OCI-LY7 (cell line): ENCODE measurements around the gene GGA1. TPM values are rescaled to one million over a fixed set of nuclear protein-coding genes. Genes with fewer than 3 reads are reported as not detected.

Experiments used
- BruUV-seq: library from RNA; stranded (reverse); fragments of 400-500 nt; replicated peaks from 2 replicates; lab custom pipeline; 2021; lab: Mats Ljungman, UMichigan
- CTCF ChIA-PET: fragments of 300-600 bp; sonication (Branson Sonifier 250); formaldehyde crosslinking; loops from one replicate; lab custom pipeline; 2022; ENCODE audit warnings: antibody characterized with exemption; ENCODE audit not compliant: unreplicated experiment; lab: Charles Lee
- POLR2A ChIA-PET: fragments of 300-600 bp; sonication (Branson Sonifier 250); formaldehyde crosslinking; loops from one replicate; lab custom pipeline; 2022; ENCODE audit warnings: antibody characterized with exemption; lab: Charles Lee
- DNase-seq: peaks from one replicate; pipeline ENCODE4 v3.0.0-alpha.2; 2015; ENCODE audit warnings: low spot score
- H2AFZ ChIP-seq: fragments of 200-600 bp; sonication (generic), shearing (Covaris generic); 2 replicates; pipeline ENCODE4 v1.6.1; 2014; ENCODE audit warnings: mild to moderate bottlenecking, antibody characterized with exemption, low read length, moderate library complexity
- H3K27ac ChIP-seq: fragments of 200-600 bp; sonication (generic); 2 replicates; pipeline ENCODE4 v1.5.1; 2014; ENCODE audit warnings: mixed run types, low read depth, mild to moderate bottlenecking, moderate library complexity, low read length, inconsistent platforms; ENCODE audit not compliant: poor library complexity, severe bottlenecking
- H3K36me3 ChIP-seq: fragments of 200-600 bp; sonication (generic); 2 replicates; pipeline ENCODE4 v1.6.1; 2014; ENCODE audit warnings: mild to moderate bottlenecking, antibody characterized with exemption, low read length, moderate library complexity, mixed read lengths; ENCODE audit not compliant: insufficient read depth
- H3K4me1 ChIP-seq: fragments of 200-600 bp; sonication (generic); 2 replicates; pipeline ENCODE4 v1.5.1; 2014; ENCODE audit warnings: mild to moderate bottlenecking, low read length; ENCODE audit not compliant: insufficient read depth, poor library complexity, severe bottlenecking
- H3K4me2 ChIP-seq: fragments of 200-600 bp; sonication (generic); 2 replicates; pipeline ENCODE4 v1.6.1; 2014; ENCODE audit warnings: mild to moderate bottlenecking, low read length
- H3K4me3 ChIP-seq: fragments of 200-600 bp; sonication (generic); 2 replicates; pipeline ENCODE4 v1.5.1; 2014; ENCODE audit warnings: mild to moderate bottlenecking, low read depth, low read length; ENCODE audit not compliant: poor library complexity, severe bottlenecking
- H3K79me2 ChIP-seq: fragments of 200-600 bp; sonication (generic); 2 replicates; pipeline ENCODE4 v1.6.1; 2016; ENCODE audit warnings: low read depth, mild to moderate bottlenecking, low read length, moderate library complexity, mixed read lengths; ENCODE audit not compliant: insufficient read depth
- H3K9me2 ChIP-seq: fragments of 200-600 bp; sonication (generic); 2 replicates; pipeline ENCODE4 v1.6.1; 2016; ENCODE audit warnings: mild to moderate bottlenecking, low read length, mixed read lengths; ENCODE audit not compliant: insufficient read depth
- H3K9me3 ChIP-seq: fragments of 200-600 bp; sonication (generic); 2 replicates; pipeline ENCODE4 v1.6.1; 2014; ENCODE audit warnings: mild to moderate bottlenecking, mixed run types, low read length, mixed read lengths
- H4K20me1 ChIP-seq: fragments of 200-600 bp; sonication (generic); 2 replicates; pipeline ENCODE4 v1.6.1; 2014; ENCODE audit warnings: mild to moderate bottlenecking, antibody characterized with exemption, low read length, moderate library complexity, mixed read lengths; ENCODE audit not compliant: insufficient read depth
- CTCF ChIP-seq: fragments of 200-600 bp; sonication (generic); conservative IDR thresholded peaks from 2 replicates; pipeline ENCODE4 v1.5.1; 2014; ENCODE audit warnings: mild to moderate bottlenecking, antibody characterized with exemption, low read length, moderate library complexity, mixed read lengths
- EZH2phosphoT487 ChIP-seq: fragments of 200-600 bp; sonication (generic); IDR thresholded peaks from 2 replicates; pipeline ENCODE4 v1.6.1; 2018; ENCODE audit warnings: low read depth, borderline replicate concordance, mild to moderate bottlenecking, mixed run types, antibody characterized with exemption, low read length, moderate library complexity, mixed read lengths
- intact Hi-C: fragments of 100-400 bp; cut with micrococcal nuclease; formaldehyde crosslinking; loops from one replicate; pipeline ENCODE4 v1.10.0; 2022; ENCODE audit not compliant: unreplicated experiment
- total RNA-seq, 2 experiments: library from RNA; depleted of rRNA in 1 of 2; stranded (reverse); fragments of >200 nt in 1 of 2; shearing (Covaris generic) in 1 of 2; gene quantifications; 2 replicates each; pipeline ENCODE4 v1.2.3, GENCODE V29; 2014 to 2022

Gene GGA1
- total RNA-seq, 2 experiments from 2014 or later: 127 to 172 TPM

- no peak for DNase-seq
- no peaks in the 10 kb centered on the region for H3K9me3 ChIP-seq
- H3K27ac ChIP-seq: no peak overlapping the region
- H3K4me1 ChIP-seq: peaks cover 42% of the 10 kb centered on the region
- no peaks in the 10 kb centered on the region for H4K20me1 ChIP-seq
- H2AFZ ChIP-seq: peak overlapping the region; percentile 78; the same call in 1 of the 2 replicates
- no peaks in the 10 kb centered on the region for H3K9me2 ChIP-seq
- POLR2A ChIA-PET: no interaction called here
- BruUV-seq: no TSS peak
- intact Hi-C loops: loop anchor here (2.0 kb wide), 1 partner anchor 16 kb away; no protein-coding TSS in a partner anchor
- peak overlapping the region; percentile 94 for H3K4me3 ChIP-seq
- TF ChIP-seq CTCF (no peak), EZH2phosphoT487 (no peak)
- peak overlapping the region; percentile 99 for H3K4me2 ChIP-seq
- H3K79me2 ChIP-seq: no peaks in the 10 kb centered on the region
- H3K36me3 ChIP-seq: peaks cover 13% of the 10 kb centered on the region; the same call in 1 of the 2 replicates
- CTCF ChIA-PET: interaction anchor here (0.7 to 1.2 kb wide), 2 partner anchors 29 to 32 kb away, joined by 3 to 4 read pairs; no protein-coding TSS in a partner anchor
Measured at GRCh38 chr22:37638391-37639069, 29.9 kb downstream of the GGA1 start.

GRCh38 chr22:37639070-37639760 lies 30.6 kb downstream of the GGA1 start, which contains the start of gene SH3BP1:
SH3BP1 (plus strand) TSS chr22:37639669; CDS start chr22:37639788, 119 bp downstream.
- H2AFZ ChIP-seq: peak within 1 kb of the TSS; percentile 78
- peaks cover 35% of the 10 kb centered on the region for H3K4me1 ChIP-seq
- no peaks in the 10 kb centered on the region for H3K79me2 ChIP-seq
- peak; percentile 67 for DNase-seq
- H3K27ac ChIP-seq: peak within 1 kb of the TSS; percentile 41
- intact Hi-C loops: loop anchor here (2.0 kb wide), 1 partner anchor 16 kb away; no protein-coding TSS in a partner anchor
- CTCF ChIA-PET: interaction anchor here (0.6 kb wide), 2 partner anchors 29 to 289 kb away, joined by 5 to 6 read pairs; no protein-coding TSS in a partner anchor
- H3K9me3 ChIP-seq: no peaks in the 10 kb centered on the region
- peaks cover 17% of the 10 kb centered on the region; the same call in 1 of the 2 replicates for H3K36me3 ChIP-seq
- peak within 1 kb of the TSS; percentile 94 for H3K4me3 ChIP-seq
- TF ChIP-seq CTCF (no peak; the same call in 1 of the 2 replicates), EZH2phosphoT487 (no peak)
- no peaks in the 10 kb centered on the region for H3K9me2 ChIP-seq
- peak within 1 kb of the TSS; percentile 99 for H3K4me2 ChIP-seq
- no TSS peak for BruUV-seq
- POLR2A ChIA-PET: no interaction called here
- no peaks in the 10 kb centered on the region for H4K20me1 ChIP-seq
